ENCODE data around the gene PARP11. TPM values are rescaled to one million over a fixed set of nuclear protein-coding genes. Genes with fewer than 3 reads are reported as not detected.

The PARP11 gene
- total RNA-seq, 1 donor from 2014 or later = 8.7 TPM

DNA sequence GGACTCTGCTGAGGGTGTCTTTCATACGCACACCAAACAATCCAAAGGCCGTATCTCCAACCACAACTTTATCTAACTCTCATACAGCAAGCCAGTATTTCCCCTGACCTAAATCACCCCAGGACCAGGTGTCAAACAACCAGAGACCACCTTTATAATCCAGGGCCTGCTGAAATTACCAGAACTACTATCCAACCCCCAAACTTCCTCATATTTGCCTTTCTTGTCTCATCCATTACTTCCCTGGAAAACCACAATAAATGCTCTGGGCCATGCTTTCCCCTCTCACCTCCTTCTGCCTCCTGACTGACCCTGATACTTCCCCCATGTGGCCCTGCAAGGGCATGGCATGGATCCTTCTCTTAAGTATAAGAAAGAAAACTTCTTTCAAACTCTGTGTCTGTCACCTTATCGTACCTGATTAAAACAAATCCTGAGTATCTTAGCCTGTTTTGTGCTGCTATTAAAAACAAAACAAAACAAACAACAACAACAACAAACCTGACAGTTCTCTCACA lies 75.6 kb downstream of the PARP11 start:
- H3K27me3 Mint-ChIP-seq (ENCODE audit: unreplicated experiment) = no peaks in the 10 kb centered on the region
- no peaks in the 10 kb centered on the region for H3K36me3 Mint-ChIP-seq (ENCODE audit: unreplicated experiment)
- no peak for DNase-seq (ENCODE audit: extremely low spot score, unreplicated experiment)
- TF ChIP-seq, protein P1, sequence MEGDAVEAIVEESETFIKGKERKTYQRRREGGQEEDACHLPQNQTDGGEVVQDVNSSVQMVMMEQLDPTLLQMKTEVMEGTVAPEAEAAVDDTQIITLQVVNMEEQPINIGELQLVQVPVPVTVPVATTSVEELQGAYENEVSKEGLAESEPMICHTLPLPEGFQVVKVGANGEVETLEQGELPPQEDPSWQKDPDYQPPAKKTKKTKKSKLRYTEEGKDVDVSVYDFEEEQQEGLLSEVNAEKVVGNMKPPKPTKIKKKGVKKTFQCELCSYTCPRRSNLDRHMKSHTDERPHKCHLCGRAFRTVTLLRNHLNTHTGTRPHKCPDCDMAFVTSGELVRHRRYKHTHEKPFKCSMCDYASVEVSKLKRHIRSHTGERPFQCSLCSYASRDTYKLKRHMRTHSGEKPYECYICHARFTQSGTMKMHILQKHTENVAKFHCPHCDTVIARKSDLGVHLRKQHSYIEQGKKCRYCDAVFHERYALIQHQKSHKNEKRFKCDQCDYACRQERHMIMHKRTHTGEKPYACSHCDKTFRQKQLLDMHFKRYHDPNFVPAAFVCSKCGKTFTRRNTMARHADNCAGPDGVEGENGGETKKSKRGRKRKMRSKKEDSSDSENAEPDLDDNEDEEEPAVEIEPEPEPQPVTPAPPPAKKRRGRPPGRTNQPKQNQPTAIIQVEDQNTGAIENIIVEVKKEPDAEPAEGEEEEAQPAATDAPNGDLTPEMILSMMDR (IDR thresholded peaks at IDR 0.05) = no peak
- H3K4me3 Mint-ChIP-seq (ENCODE audit: unreplicated experiment) = no peak overlapping the region
- H3K9me3 Mint-ChIP-seq (ENCODE audit: unreplicated experiment) = no peaks in the 10 kb centered on the region
- H3K4me1 Mint-ChIP-seq (ENCODE audit: unreplicated experiment) = no peaks in the 10 kb centered on the region
- H3K27ac Mint-ChIP-seq (ENCODE audit: unreplicated experiment) = no peak overlapping the region

GRCh38 chr12:3795492-3796133 lies 77.6 kb downstream of the PARP11 start:
- H3K9me3 Mint-ChIP-seq (ENCODE audit: unreplicated experiment) = no peaks in the 10 kb centered on the region
- no peak overlapping the region for H3K27ac Mint-ChIP-seq (ENCODE audit: unreplicated experiment)
- peaks cover 3% of the 10 kb centered on the region for H3K27me3 Mint-ChIP-seq (ENCODE audit: unreplicated experiment)
- no peaks in the 10 kb centered on the region for H3K36me3 Mint-ChIP-seq (ENCODE audit: unreplicated experiment)
- no peak overlapping the region for H3K4me3 Mint-ChIP-seq (ENCODE audit: unreplicated experiment)
- H3K4me1 Mint-ChIP-seq (ENCODE audit: unreplicated experiment) = no peaks in the 10 kb centered on the region
- TF ChIP-seq, protein P1 (IDR thresholded peaks at IDR 0.05) = no peak
- DNase-seq (ENCODE audit: extremely low spot score, unreplicated experiment) = no peak

GRCh38 chr12:3795066-3795465 lies 78.1 kb downstream of the PARP11 start:
- no peaks in the 10 kb centered on the region for H3K4me1 Mint-ChIP-seq (ENCODE audit: unreplicated experiment)
- no peak overlapping the region for H3K27ac Mint-ChIP-seq (ENCODE audit: unreplicated experiment)
- H3K27me3 Mint-ChIP-seq (ENCODE audit: unreplicated experiment) = peaks cover 3% of the 10 kb centered on the region
- DNase-seq (ENCODE audit: extremely low spot score, unreplicated experiment) = no peak
- H3K36me3 Mint-ChIP-seq (ENCODE audit: unreplicated experiment) = no peaks in the 10 kb centered on the region
- no peaks in the 10 kb centered on the region for H3K9me3 Mint-ChIP-seq (ENCODE audit: unreplicated experiment)
- H3K4me3 Mint-ChIP-seq (ENCODE audit: unreplicated experiment) = no peak overlapping the region
- TF ChIP-seq, protein P1 (IDR thresholded peaks at IDR 0.05) = no peak

- no peak for DNase-seq (ENCODE audit: extremely low spot score, unreplicated experiment)
- TF ChIP-seq, protein P1 (IDR thresholded peaks at IDR 0.05) = no peak
- Mint-ChIP-seq H3K4me3 (ENCODE audit: unreplicated experiment) (no peak overlapping the region), H3K27ac (ENCODE audit: unreplicated experiment) (no peak overlapping the region), H3K4me1 (ENCODE audit: unreplicated experiment) (no peaks in the 10 kb centered on the region), H3K9me3 (ENCODE audit: unreplicated experiment) (no peaks in the 10 kb centered on the region), H3K27me3 (ENCODE audit: unreplicated experiment) (peaks cover 3% of the 10 kb centered on the region), H3K36me3 (ENCODE audit: unreplicated experiment) (no peaks in the 10 kb centered on the region)
Observed at GRCh38 chr12:3792623-3793288, 80.4 kb downstream of the PARP11 start.

GRCh38 chr12:3791256-3791874 lies 81.8 kb downstream of the PARP11 start:
- Mint-ChIP-seq H3K4me3 (ENCODE audit: unreplicated experiment) (no peak overlapping the region), H3K27me3 (ENCODE audit: unreplicated experiment) (peaks cover 5% of the 10 kb centered on the region), H3K27ac (ENCODE audit: unreplicated experiment) (no peak overlapping the region), H3K9me3 (ENCODE audit: unreplicated experiment) (no peaks in the 10 kb centered on the region), H3K4me1 (ENCODE audit: unreplicated experiment) (no peaks in the 10 kb centered on the region), H3K36me3 (ENCODE audit: unreplicated experiment) (no peaks in the 10 kb centered on the region)
- no peak for DNase-seq (ENCODE audit: extremely low spot score, unreplicated experiment)
- TF ChIP-seq, protein P1 (IDR thresholded peaks at IDR 0.05) = no peak
